ENCODE measurements around the gene SNRNP70. TPM values are rescaled to one million over a fixed set of nuclear protein-coding genes. Genes with fewer than 3 reads are reported as not detected.

The SNRNP70 gene
- total and polyA plus RNA-seq, 2 experiments from 2014 or later = 243 to 361 TPM

GRCh38 chr19:49119411-49120324 lies 34.4 kb downstream of the SNRNP70 start, which contains the start of gene PPFIA3:
TSS of gene PPFIA3 (plus strand) at chr19:49119544. CDS start at chr19:49127874, 8,330 bp downstream.
- Mint-ChIP-seq H3K27ac (peak within 1 kb of the TSS; percentile 38), H3K4me3 (peak within 1 kb of the TSS; percentile 73), H3K36me3 (ENCODE audit: low read depth) (no peaks in the 10 kb centered on the region; the same call in 2 of the 3 replicates), H3K9me3 (no peaks in the 10 kb centered on the region), H3K27me3 (ENCODE audit: insufficient read depth, low read depth, poor library complexity) (peaks cover 52% of the 10 kb centered on the region), H3K4me1 (peaks cover 10% of the 10 kb centered on the region)
- Histone ChIP-seq H3K4me1 (ENCODE audit: insufficient read depth) (peaks cover 8% of the 10 kb centered on the region), H3K4me3 (peak within 1 kb of the TSS; percentile 84), H3K9me2 (ENCODE audit: insufficient read depth) (no peaks in the 10 kb centered on the region), H3K79me2 (replicated peaks; ENCODE audit: insufficient read depth) (no peaks in the 10 kb centered on the region), H3K36me3 (ENCODE audit: insufficient read depth) (no peaks in the 10 kb centered on the region), H3K27ac (ENCODE audit: low read depth) (no peak within 1 kb of the TSS), H2AFZ (peak within 1 kb of the TSS; percentile 90), H3F3A (replicated peaks; ENCODE audit: low read depth) (peaks cover 5% of the 10 kb centered on the region; the same call in 1 of the 2 replicates), H3K4me2 (peak within 1 kb of the TSS; percentile 91), H4K20me1 (replicated peaks; ENCODE audit: insufficient read depth) (no peaks in the 10 kb centered on the region; the same call in 1 of the 2 replicates), H3K27me3 (ENCODE audit: insufficient read depth) (peaks cover 42% of the 10 kb centered on the region)
- peak; percentile 73 for DNase-seq (ENCODE audit: low spot score)
- no peak for TF ChIP-seq EZH2phosphoT487 (IDR thresholded peaks at IDR 0.05; ENCODE audit: unreplicated experiment)
- no peak for TF ChIP-seq CTCF (conservative IDR thresholded peaks at IDR 0.05; ENCODE audit: low read depth in 2 of 2)
- TF ChIP-seq, protein P1, sequence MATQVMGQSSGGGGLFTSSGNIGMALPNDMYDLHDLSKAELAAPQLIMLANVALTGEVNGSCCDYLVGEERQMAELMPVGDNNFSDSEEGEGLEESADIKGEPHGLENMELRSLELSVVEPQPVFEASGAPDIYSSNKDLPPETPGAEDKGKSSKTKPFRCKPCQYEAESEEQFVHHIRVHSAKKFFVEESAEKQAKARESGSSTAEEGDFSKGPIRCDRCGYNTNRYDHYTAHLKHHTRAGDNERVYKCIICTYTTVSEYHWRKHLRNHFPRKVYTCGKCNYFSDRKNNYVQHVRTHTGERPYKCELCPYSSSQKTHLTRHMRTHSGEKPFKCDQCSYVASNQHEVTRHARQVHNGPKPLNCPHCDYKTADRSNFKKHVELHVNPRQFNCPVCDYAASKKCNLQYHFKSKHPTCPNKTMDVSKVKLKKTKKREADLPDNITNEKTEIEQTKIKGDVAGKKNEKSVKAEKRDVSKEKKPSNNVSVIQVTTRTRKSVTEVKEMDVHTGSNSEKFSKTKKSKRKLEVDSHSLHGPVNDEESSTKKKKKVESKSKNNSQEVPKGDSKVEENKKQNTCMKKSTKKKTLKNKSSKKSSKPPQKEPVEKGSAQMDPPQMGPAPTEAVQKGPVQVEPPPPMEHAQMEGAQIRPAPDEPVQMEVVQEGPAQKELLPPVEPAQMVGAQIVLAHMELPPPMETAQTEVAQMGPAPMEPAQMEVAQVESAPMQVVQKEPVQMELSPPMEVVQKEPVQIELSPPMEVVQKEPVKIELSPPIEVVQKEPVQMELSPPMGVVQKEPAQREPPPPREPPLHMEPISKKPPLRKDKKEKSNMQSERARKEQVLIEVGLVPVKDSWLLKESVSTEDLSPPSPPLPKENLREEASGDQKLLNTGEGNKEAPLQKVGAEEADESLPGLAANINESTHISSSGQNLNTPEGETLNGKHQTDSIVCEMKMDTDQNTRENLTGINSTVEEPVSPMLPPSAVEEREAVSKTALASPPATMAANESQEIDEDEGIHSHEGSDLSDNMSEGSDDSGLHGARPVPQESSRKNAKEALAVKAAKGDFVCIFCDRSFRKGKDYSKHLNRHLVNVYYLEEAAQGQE (IDR thresholded peaks at IDR 0.05; ENCODE audit: unreplicated experiment) = peak; percentile 91
- TF ChIP-seq CREB1 (CRISPR knock-in tag; IDR thresholded peaks at IDR 0.05; ENCODE audit: low read depth) = no peak
- peak; percentile 40 for ATAC-seq

DNA sequence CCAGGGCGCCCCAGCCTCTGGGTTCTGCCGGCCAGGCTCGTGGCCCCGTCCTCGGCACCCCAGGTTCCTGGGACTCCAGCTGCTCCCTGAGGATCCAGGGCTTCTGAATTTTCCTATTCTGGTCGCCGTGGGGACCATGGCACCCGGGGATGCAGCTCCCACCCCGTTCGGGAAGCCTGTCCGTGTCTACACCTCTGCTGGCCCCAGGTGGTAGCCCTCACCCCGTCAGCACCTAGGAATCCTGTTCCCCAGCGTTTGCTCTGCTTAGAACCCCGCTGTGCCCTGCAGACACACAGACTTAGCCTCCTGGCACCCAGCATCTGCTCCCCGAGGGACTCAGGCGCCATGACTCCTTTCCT lies 35.1 kb downstream of the SNRNP70 start:
- peaks cover 7% of the 10 kb centered on the region for H3K4me1 ChIP-seq (ENCODE audit: insufficient read depth)
- H3K9me3 Mint-ChIP-seq = no peaks in the 10 kb centered on the region
- H3K27me3 ChIP-seq (ENCODE audit: insufficient read depth) = peaks cover 39% of the 10 kb centered on the region
- H3K27ac ChIP-seq (ENCODE audit: low read depth) = no peak overlapping the region
- peak overlapping the region; percentile 84 for H3K4me3 ChIP-seq
- H3K36me3 ChIP-seq (ENCODE audit: insufficient read depth) = no peaks in the 10 kb centered on the region
- H3K9me2 ChIP-seq (ENCODE audit: insufficient read depth) = no peaks in the 10 kb centered on the region
- DNase-seq (ENCODE audit: low spot score) = no peak
- H4K20me1 ChIP-seq (replicated peaks; ENCODE audit: insufficient read depth) = no peaks in the 10 kb centered on the region; the same call in 1 of the 2 replicates
- no peak for ATAC-seq
- H3K27ac Mint-ChIP-seq = no peak overlapping the region
- H3K36me3 Mint-ChIP-seq (ENCODE audit: low read depth) = no peaks in the 10 kb centered on the region; the same call in 2 of the 3 replicates
- H2AFZ ChIP-seq = no peak overlapping the region
- H3K4me2 ChIP-seq = peak overlapping the region; percentile 91
- H3K4me3 Mint-ChIP-seq = peak overlapping the region; percentile 50
- H3F3A ChIP-seq (replicated peaks; ENCODE audit: low read depth) = peaks cover 5% of the 10 kb centered on the region; the same call in 1 of the 2 replicates
- no peaks in the 10 kb centered on the region for H3K79me2 ChIP-seq (replicated peaks; ENCODE audit: insufficient read depth)
- peaks cover 53% of the 10 kb centered on the region for H3K27me3 Mint-ChIP-seq (ENCODE audit: insufficient read depth, low read depth, poor library complexity)
- peaks cover 11% of the 10 kb centered on the region for H3K4me1 Mint-ChIP-seq
- TF ChIP-seq POLR2AphosphoS5 (IDR thresholded peaks at IDR 0.05; ENCODE audit: low read depth) (no peak), ZNF114 (CRISPR knock-in tag; IDR thresholded peaks at IDR 0.05) (no peak), STAT1 (IDR thresholded peaks at IDR 0.05; ENCODE audit: unreplicated experiment) (no peak), ETS1 (IDR thresholded peaks at IDR 0.05) (no peak), EZH2 (IDR thresholded peaks at IDR 0.05; ENCODE audit: low read depth, unreplicated experiment) (no peak), CTCF (conservative IDR thresholded peaks at IDR 0.05; ENCODE audit: low read depth in 2 of 2) (no peak)

All from GM23338 (cell line).